CD4-positive, alpha-beta memory T cell (primary cell): Measurements from ENCODE around the gene TTPAL. TPM values are rescaled to one million over a fixed set of nuclear protein-coding genes. Genes with fewer than 3 reads are reported as not detected.
A peak's percentile ranks its signal among the peaks of the same experiment; 100 is the strongest.

ENCODE experiments used
- CTCF ChIA-PET: fragments of 350-600 bp; sonication (Branson Sonifier 250); formaldehyde crosslinking; loops from one replicate; lab custom pipeline; 2021; ENCODE audit warnings: inconsistent platforms; ENCODE audit not compliant: partially characterized antibody; lab: Charles Lee
- POLR2A ChIA-PET: fragments of 350-600 bp; sonication (Branson Sonifier 250); formaldehyde crosslinking; loops from one replicate; lab custom pipeline; 2021; ENCODE audit not compliant: partially characterized antibody; lab: Charles Lee
- DNase-seq, 5 donors: peaks; one replicate each; pipeline versions ENCODE4 v3.0.0 to v3.0.0-alpha.2; 2020 to 2022; ENCODE audit warnings: mixed read lengths in 1 of 5
- H3K27ac ChIP-seq: one replicate; pipeline ENCODE4 v1.7.0; 2013; ENCODE audit warnings: low read depth, low read length
- H3K27me3 ChIP-seq: 2 replicates; pipeline ENCODE4 v1.7.0; 2013; ENCODE audit warnings: mild to moderate bottlenecking, low read length, moderate library complexity; ENCODE audit not compliant: insufficient read depth
- H3K36me3 ChIP-seq: 2 replicates; pipeline ENCODE4 v1.7.0; 2013; ENCODE audit warnings: mild to moderate bottlenecking, low read length, moderate library complexity; ENCODE audit not compliant: insufficient read depth
- H3K4me1 ChIP-seq: 2 replicates; pipeline ENCODE4 v1.7.0; 2013; ENCODE audit warnings: mild to moderate bottlenecking, low read length, moderate library complexity; ENCODE audit not compliant: insufficient read depth
- H3K4me3 ChIP-seq, 2 donors: one replicate each; pipeline ENCODE4 v1.7.0; 2013; ENCODE audit warnings: low read length in 2 of 2, mild to moderate bottlenecking in 1 of 2
- H3K9me3 ChIP-seq, 2 donors: one replicate each; pipeline ENCODE4 v1.7.0; 2013; ENCODE audit warnings: low read length in 2 of 2, control low read depth in 1 of 2; ENCODE audit not compliant: control insufficient read depth in 1 of 2
- H3K27ac Mint-ChIP-seq, 7 donors: one replicate each; pipeline ENCODE4 v1.8.0; 2020 to 2021; ENCODE audit warnings: mixed read lengths in 7 of 7, mild to moderate bottlenecking in 6 of 7, inconsistent platforms in 3 of 7, moderate library complexity in 3 of 7
- H3K27me3 Mint-ChIP-seq, 2 donors: one replicate each; pipeline ENCODE4 v1.8.0; 2020 to 2021; ENCODE audit warnings: mixed read lengths in 2 of 2
- H3K36me3 Mint-ChIP-seq, 2 donors: one replicate each; pipeline ENCODE4 v1.8.0; 2020 to 2021; ENCODE audit warnings: mixed read lengths in 2 of 2, inconsistent platforms in 1 of 2, mild to moderate bottlenecking in 1 of 2
- H3K4me1 Mint-ChIP-seq, 4 donors: one replicate each; pipeline ENCODE4 v1.8.0; 2020 to 2021; ENCODE audit warnings: mixed read lengths in 4 of 4, mild to moderate bottlenecking in 1 of 4
- H3K4me3 Mint-ChIP-seq, 8 donors: one replicate each; pipeline ENCODE4 v1.8.0; 2020 to 2021; ENCODE audit warnings: mixed read lengths in 8 of 8, mild to moderate bottlenecking in 7 of 8, moderate library complexity in 6 of 8, inconsistent platforms in 3 of 8
- H3K9me3 Mint-ChIP-seq, 8 donors: one replicate each; pipeline ENCODE4 v1.8.0; 2020 to 2021; ENCODE audit warnings: mixed read lengths in 8 of 8, mild to moderate bottlenecking in 5 of 8, inconsistent platforms in 3 of 8, moderate library complexity in 1 of 8
- intact Hi-C: fragments of 100-400 bp; cut with micrococcal nuclease; formaldehyde crosslinking; loops from one replicate; pipeline ENCODE4 v1.15.1; 2023
- polyA plus RNA-seq, 2 donors: library from polyadenylated mRNA; unstranded; fragments of 300-500 nt; fragmentation: Illumina TruSeq; gene quantifications; one replicate each; pipeline ENCODE4 v1.2.3, GENCODE V29; 2021
- total RNA-seq, 2 experiments: library from RNA; stranded (reverse); gene quantifications; one replicate each; pipeline ENCODE4 v1.2.3, GENCODE V29; 2021

Gene TTPAL
- total and polyA plus RNA-seq, 4 experiments from 2014 or later = 5.7 to 18.9 (median 14.9) TPM

DNA sequence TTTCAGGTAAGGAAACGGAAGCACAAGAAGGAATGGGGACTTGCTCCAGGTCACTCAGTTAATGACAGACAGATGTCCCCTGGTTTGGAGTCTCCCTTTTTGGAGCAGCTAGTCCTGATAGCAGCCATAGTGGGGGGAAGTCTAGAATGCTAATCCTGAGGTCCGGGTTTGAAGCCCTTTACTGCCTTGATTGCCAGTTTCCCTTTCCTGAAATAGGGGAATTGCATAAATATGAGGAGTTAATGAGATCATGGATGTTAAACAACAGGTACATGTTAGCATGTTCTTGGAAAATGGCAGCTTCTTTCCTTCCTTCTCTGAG is 341 bp upstream of the TTPAL start:
- Mint-ChIP-seq H3K4me3 (peak overlapping the region; percentile 88 to 94 (median 92)), H3K27ac (peak overlapping the region; percentile 92 to 99 (median 96))
- CTCF ChIA-PET = interaction anchor here (0.9 to 2.1 kb wide), 5 partner anchors 12 to 258 kb away, joined by 3 to 9 read pairs (median 5); partner anchors contain the start of gene SERINC3

DNA sequence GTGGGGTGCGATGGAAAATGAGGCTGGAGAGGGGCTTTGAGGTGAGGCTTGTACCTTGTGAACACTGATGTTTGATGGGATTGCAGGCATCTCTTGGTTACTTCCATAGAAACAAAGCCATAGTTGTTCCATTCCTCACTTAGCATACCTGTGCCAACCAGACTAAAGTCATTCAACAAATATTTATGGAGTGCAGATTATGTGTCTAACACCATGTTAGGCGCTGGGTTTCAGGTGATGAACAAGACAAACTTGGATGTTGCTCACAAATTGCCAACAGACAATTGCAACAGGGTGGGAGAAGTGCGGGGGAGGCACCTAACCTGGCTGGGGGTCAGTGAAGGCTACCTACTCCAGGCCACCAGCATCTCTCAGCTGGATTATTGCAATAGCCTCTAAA is 1.5 kb downstream of the TTPAL start:
- peaks cover 17 to 28% of the 10 kb centered on the region in 2 donors for H3K36me3 Mint-ChIP-seq
- no peaks in the 10 kb centered on the region for H3K27me3 ChIP-seq
- H3K27ac ChIP-seq = no peak overlapping the region
- peaks cover 15 to 32% (median 28%) of the 10 kb centered on the region in 4 donors for H3K4me1 Mint-ChIP-seq
- no peaks in the 10 kb centered on the region for H3K27me3 Mint-ChIP-seq
- peak overlapping the region; percentile 92 to 99 (median 96) for H3K27ac Mint-ChIP-seq
- no peaks in the 10 kb centered on the region for H3K9me3 Mint-ChIP-seq
- peaks cover 13% of the 10 kb centered on the region for H3K36me3 ChIP-seq
- DNase-seq = no peak
- no peak overlapping the region for H3K4me3 ChIP-seq
- H3K9me3 ChIP-seq = no peaks in the 10 kb centered on the region
- intact Hi-C loops = loop anchor here (2.0 to 5.0 kb wide), 2 partner anchors 46 to 265 kb away; partner anchors contain the start of genes OSER1 and SERINC3
- peaks cover 17% of the 10 kb centered on the region for H3K4me1 ChIP-seq
- ChIA-PET CTCF (interaction anchor here (2.1 kb wide), 1 partner anchor 133 kb away, joined by 9 read pairs; no protein-coding TSS in a partner anchor), POLR2A (interaction anchor here (1.9 kb wide), 1 partner anchor 11 kb away, joined by 6 read pairs; no protein-coding TSS in a partner anchor)
- H3K4me3 Mint-ChIP-seq = peak overlapping the region in 7 of 8 donors; percentile 2 to 93 (median 43)

More for the DNA sequence above, 341 bp upstream of the TTPAL start:
- no peaks in the 10 kb centered on the region for H3K27me3 Mint-ChIP-seq
- H3K9me3 Mint-ChIP-seq = no peaks in the 10 kb centered on the region
- intact Hi-C loops = loop anchor here (5.0 kb wide), 1 partner anchor 263 kb away; the partner anchor contains the start of gene OSER1
- H3K9me3 ChIP-seq = no peaks in the 10 kb centered on the region
- H3K27me3 ChIP-seq = no peaks in the 10 kb centered on the region
- no peaks in the 10 kb centered on the region for H3K36me3 ChIP-seq
- peak overlapping the region; percentile 95 for H3K27ac ChIP-seq
- peaks cover 13 to 32% (median 25%) of the 10 kb centered on the region in 4 donors for H3K4me1 Mint-ChIP-seq
- H3K4me3 ChIP-seq = peak overlapping the region; percentile 53 to 72
- DNase-seq = no peak
- peaks cover 17% of the 10 kb centered on the region for H3K4me1 ChIP-seq
- H3K36me3 Mint-ChIP-seq = peaks cover 1 to 10% of the 10 kb centered on the region in 2 donors
- POLR2A ChIA-PET = interaction anchor here (0.6 to 1.9 kb wide), 17 partner anchors 10 to 277 kb away, joined by 3 to 27 read pairs (median 3); partner anchors contain the start of genes OSER1 and SERINC3

DNA sequence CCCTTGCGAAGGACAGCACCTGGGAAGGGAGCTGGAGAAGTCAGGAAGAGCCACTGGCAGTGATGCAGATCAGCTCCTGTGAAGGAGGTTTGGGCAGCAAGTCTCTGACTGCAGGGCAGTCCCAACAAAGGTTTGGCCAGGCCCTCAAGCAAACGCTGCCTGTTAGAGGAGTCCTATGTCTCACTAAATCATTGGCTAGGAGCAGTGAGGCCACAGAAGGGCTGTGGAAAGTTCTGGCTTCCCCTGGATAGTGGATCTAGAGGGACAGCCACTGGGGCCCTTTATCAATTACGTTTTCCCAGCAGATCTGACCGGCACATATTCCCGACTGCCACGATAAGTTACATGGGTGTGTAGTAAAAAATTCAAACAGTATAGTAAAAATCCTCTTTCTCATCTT is 2.5 kb downstream of the TTPAL start:
- H3K4me3 Mint-ChIP-seq = peak overlapping the region in 1 of 8 donors; percentile 44
- intact Hi-C loops = loop anchor here (5.0 kb wide), 1 partner anchor 266 kb away; the partner anchor contains the start of gene OSER1

DNA sequence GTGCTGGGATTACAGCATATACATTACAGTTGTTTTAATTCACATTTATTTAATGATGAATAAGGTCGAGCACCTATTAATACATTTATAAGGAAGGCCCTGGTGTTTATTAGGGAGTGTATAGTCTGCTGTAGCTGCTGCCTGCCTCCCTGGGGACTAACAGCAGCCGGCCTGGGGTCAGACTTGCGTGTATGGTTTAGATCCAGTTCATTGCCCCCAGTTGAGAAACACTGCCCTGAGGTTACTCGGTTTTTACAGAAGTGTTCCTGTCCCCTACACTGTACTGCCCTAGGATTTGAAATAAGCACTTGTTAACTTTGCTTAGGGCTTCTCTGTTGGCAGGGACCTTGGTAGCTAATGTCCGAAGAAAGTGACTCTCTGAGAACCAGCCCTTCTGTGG is 4.0 kb downstream of the TTPAL start:
- peak overlapping the region in 1 of 7 donors; percentile 57 for H3K27ac Mint-ChIP-seq
- CTCF ChIA-PET = no interaction called here

More for the DNA sequence above, 2.5 kb downstream of the TTPAL start:
- Histone ChIP-seq H3K36me3 (peaks cover 13% of the 10 kb centered on the region), H3K9me3 (no peaks in the 10 kb centered on the region), H3K27ac (no peak overlapping the region), H3K27me3 (no peaks in the 10 kb centered on the region), H3K4me3 (no peak overlapping the region), H3K4me1 (peaks cover 17% of the 10 kb centered on the region)
- POLR2A ChIA-PET = no interaction called here
- DNase-seq = no peak
- peaks cover 18 to 30% of the 10 kb centered on the region in 2 donors for H3K36me3 Mint-ChIP-seq
- peak overlapping the region; percentile 0 to 86 (median 5) for H3K27ac Mint-ChIP-seq
- H3K9me3 Mint-ChIP-seq = no peaks in the 10 kb centered on the region
- H3K4me1 Mint-ChIP-seq = peaks cover 15 to 32% (median 28%) of the 10 kb centered on the region in 4 donors
- H3K27me3 Mint-ChIP-seq = no peaks in the 10 kb centered on the region
- CTCF ChIA-PET = interaction anchor here (0.6 kb wide), 1 partner anchor 350 kb away, joined by 3 read pairs; no protein-coding TSS in a partner anchor

DNA sequence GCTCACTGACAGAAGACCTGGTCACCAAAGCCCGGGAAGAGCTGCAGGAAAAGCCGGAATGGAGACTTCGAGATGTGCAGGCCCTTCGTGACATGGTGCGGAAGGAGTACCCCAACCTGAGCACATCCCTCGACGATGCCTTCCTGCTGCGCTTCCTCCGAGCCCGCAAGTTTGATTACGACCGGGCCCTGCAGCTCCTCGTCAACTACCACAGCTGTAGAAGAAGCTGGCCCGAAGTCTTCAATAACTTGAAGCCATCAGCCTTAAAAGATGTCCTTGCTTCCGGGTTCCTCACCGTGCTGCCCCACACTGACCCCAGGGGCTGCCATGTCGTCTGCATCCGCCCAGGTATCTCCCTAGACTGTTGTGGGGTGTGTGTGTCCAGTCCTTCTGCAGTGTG is 4.4 kb downstream of the TTPAL start:
- Histone ChIP-seq H3K9me3 (no peaks in the 10 kb centered on the region), H3K27ac (no peak overlapping the region), H3K4me1 (peaks cover 15% of the 10 kb centered on the region), H3K27me3 (no peaks in the 10 kb centered on the region), H3K4me3 (no peak overlapping the region), H3K36me3 (peaks cover 21% of the 10 kb centered on the region)
- POLR2A ChIA-PET = no interaction called here
- peak overlapping the region in 2 of 7 donors; percentile 14 to 31 for H3K27ac Mint-ChIP-seq
- H3K4me1 Mint-ChIP-seq = peaks cover 13 to 28% (median 24%) of the 10 kb centered on the region in 4 donors
- peaks cover 30 to 47% of the 10 kb centered on the region in 2 donors for H3K36me3 Mint-ChIP-seq
- H3K4me3 Mint-ChIP-seq = no peak overlapping the region
- H3K27me3 Mint-ChIP-seq = no peaks in the 10 kb centered on the region
- intact Hi-C loops = no loop called here
- H3K9me3 Mint-ChIP-seq = no peaks in the 10 kb centered on the region
- CTCF ChIA-PET = no interaction called here
- no peak for DNase-seq

More for the DNA sequence above, 4.0 kb downstream of the TTPAL start:
- H3K9me3 ChIP-seq = no peaks in the 10 kb centered on the region
- H3K9me3 Mint-ChIP-seq = no peaks in the 10 kb centered on the region
- peaks cover 17% of the 10 kb centered on the region for H3K4me1 ChIP-seq
- no peak overlapping the region for H3K4me3 Mint-ChIP-seq
- H3K4me3 ChIP-seq = no peak overlapping the region
- POLR2A ChIA-PET = no interaction called here
- DNase-seq = no peak
- H3K36me3 ChIP-seq = peaks cover 21% of the 10 kb centered on the region
- peaks cover 15 to 32% (median 27%) of the 10 kb centered on the region in 4 donors for H3K4me1 Mint-ChIP-seq
- no peaks in the 10 kb centered on the region for H3K27me3 ChIP-seq
- intact Hi-C loops = loop anchor here (5.0 kb wide), 1 partner anchor 267 kb away; the partner anchor contains the start of gene OSER1
- no peaks in the 10 kb centered on the region for H3K27me3 Mint-ChIP-seq
- peaks cover 29 to 45% of the 10 kb centered on the region in 2 donors for H3K36me3 Mint-ChIP-seq
- H3K27ac ChIP-seq = no peak overlapping the region

DNA sequence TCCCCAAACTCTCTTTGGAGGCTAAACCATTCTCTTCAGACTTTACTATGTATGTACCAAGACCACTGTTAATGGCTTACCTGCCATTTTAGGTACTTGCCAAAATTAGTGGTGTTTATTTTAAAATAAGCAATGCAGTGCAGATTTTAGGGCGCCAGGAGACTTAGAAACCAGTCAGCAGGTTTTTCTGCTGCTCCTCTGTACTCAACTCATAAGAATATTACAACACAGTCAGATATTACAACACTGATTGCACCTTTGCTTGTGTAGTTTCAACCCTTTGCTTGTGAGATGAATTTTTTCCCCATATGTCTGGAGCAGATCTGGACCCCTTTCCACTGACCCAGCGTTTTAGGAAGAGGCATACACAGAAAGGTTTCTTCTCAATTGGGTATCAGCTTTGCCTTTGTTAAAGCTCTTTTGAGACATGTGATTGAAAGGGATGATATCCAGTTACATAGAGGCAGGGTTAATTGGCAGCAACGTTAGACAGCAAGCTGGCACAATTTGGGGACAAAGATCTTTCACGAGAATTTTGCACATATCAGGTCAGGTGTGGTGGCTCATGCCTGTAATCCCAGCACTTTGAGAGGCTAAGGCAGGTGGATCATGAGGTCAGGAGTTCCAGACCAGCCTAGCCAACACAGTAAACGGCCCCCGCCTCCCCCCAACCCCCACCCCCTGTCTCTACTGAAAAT is 6.2 kb downstream of the TTPAL start:
- Mint-ChIP-seq H3K4me3 (no peak overlapping the region), H3K27ac (peak overlapping the region in 1 of 7 donors; percentile 75), H3K27me3 (no peaks in the 10 kb centered on the region), H3K9me3 (no peaks in the 10 kb centered on the region), H3K36me3 (peaks cover 35 to 54% of the 10 kb centered on the region in 2 donors), H3K4me1 (peaks cover 4 to 14% (median 10%) of the 10 kb centered on the region in 4 donors)
- no peak for DNase-seq
- ChIA-PET POLR2A (no interaction called here), CTCF (no interaction called here)
- Histone ChIP-seq H3K36me3 (peaks cover 21% of the 10 kb centered on the region), H3K4me3 (no peak overlapping the region), H3K9me3 (no peaks in the 10 kb centered on the region), H3K4me1 (peaks cover 2% of the 10 kb centered on the region), H3K27me3 (no peaks in the 10 kb centered on the region), H3K27ac (no peak overlapping the region)
- intact Hi-C loops = no loop called here

DNA sequence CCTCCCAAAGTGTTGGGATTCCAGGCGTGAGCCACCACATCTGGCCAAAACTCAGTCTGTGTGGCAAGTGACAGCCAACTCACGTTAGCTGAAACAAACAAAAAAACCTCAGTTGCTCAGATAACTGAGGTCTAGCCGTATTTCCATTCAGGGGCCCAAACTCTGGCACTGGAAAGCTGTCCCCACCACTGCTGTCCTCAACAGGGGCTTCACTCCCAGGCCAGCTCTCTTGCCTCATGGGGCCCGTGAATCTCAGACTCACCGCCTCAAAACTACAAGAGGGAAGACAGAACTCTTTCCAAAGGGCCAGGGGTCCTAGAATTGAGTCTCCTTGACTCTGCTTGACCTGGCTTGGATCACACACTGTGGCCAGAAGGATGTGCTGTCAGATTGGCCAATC is 7.4 kb downstream of the TTPAL start:
- POLR2A ChIA-PET = no interaction called here
- Mint-ChIP-seq H3K4me1 (peaks cover 0 to 8% (median 5%) of the 10 kb centered on the region in 4 donors), H3K9me3 (no peaks in the 10 kb centered on the region), H3K4me3 (no peak overlapping the region), H3K27ac (no peak overlapping the region), H3K27me3 (no peaks in the 10 kb centered on the region), H3K36me3 (peaks cover 35 to 56% of the 10 kb centered on the region in 2 donors)
- Histone ChIP-seq H3K27ac (no peak overlapping the region), H3K4me3 (no peak overlapping the region), H3K4me1 (no peaks in the 10 kb centered on the region), H3K9me3 (no peaks in the 10 kb centered on the region), H3K36me3 (peaks cover 22% of the 10 kb centered on the region), H3K27me3 (no peaks in the 10 kb centered on the region)
- CTCF ChIA-PET = no interaction called here
- DNase-seq = no peak
- intact Hi-C loops = no loop called here
